Glutamatergic neuron (in vitro differentiated cells): ENCODE results near the gene THADA. TPM values are rescaled to one million over a fixed set of nuclear protein-coding genes. Genes with fewer than 3 reads are reported as not detected.

Experiments
- DNase-seq: peaks from one replicate; pipeline ENCODE4 v3.0.0; 2022
- H3K27ac Mint-ChIP-seq: one replicate; pipeline ENCODE4 v1.8.0; 2020; ENCODE audit warnings: mild to moderate bottlenecking, mixed read lengths, inconsistent platforms; ENCODE audit not compliant: unreplicated experiment
- H3K27me3 Mint-ChIP-seq: one replicate; pipeline ENCODE4 v1.8.0; 2020; ENCODE audit warnings: mild to moderate bottlenecking, moderate library complexity, mixed read lengths, inconsistent platforms; ENCODE audit not compliant: unreplicated experiment
- H3K36me3 Mint-ChIP-seq: one replicate; pipeline ENCODE4 v1.8.0; 2020; ENCODE audit warnings: mild to moderate bottlenecking, mixed read lengths, inconsistent platforms; ENCODE audit not compliant: unreplicated experiment
- H3K4me1 Mint-ChIP-seq: one replicate; pipeline ENCODE4 v1.8.0; 2020; ENCODE audit warnings: mild to moderate bottlenecking, low read depth, mixed read lengths, inconsistent platforms; ENCODE audit not compliant: unreplicated experiment
- H3K4me3 Mint-ChIP-seq: one replicate; pipeline ENCODE4 v1.8.0; 2020; ENCODE audit warnings: mild to moderate bottlenecking, mixed read lengths, inconsistent platforms; ENCODE audit not compliant: unreplicated experiment
- H3K9me3 Mint-ChIP-seq: one replicate; pipeline ENCODE4 v1.8.0; 2020; ENCODE audit warnings: mild to moderate bottlenecking, moderate library complexity, mixed read lengths, inconsistent platforms; ENCODE audit not compliant: unreplicated experiment
- CTCF ChIP-seq: fragments of 200-600 bp; sonication (generic); IDR thresholded peaks from one replicate; pipeline ENCODE4 v1.5.0; 2021; ENCODE audit not compliant: partially characterized antibody, unreplicated experiment
- total RNA-seq: library from RNA; stranded (reverse); fragmentation: NEBNext Ultra II Directional; extraction: Animal tissue kit (Norgen Biotek cat#: 25700); gene quantifications from one replicate; pipeline ENCODE4 v1.2.1, GENCODE V29; 2021; ENCODE audit not compliant: unreplicated experiment

The THADA gene
- total RNA-seq, 1 donor from 2014 or later, result 15.0 TPM

GRCh38 chr2:43383533-43383932 lies 212.3 kb downstream of the THADA start:
- Mint-ChIP-seq H3K4me1 (no peaks in the 10 kb centered on the region), H3K36me3 (no peaks in the 10 kb centered on the region), H3K4me3 (no peak overlapping the region), H3K27me3 (peaks cover 2% of the 10 kb centered on the region), H3K9me3 (no peaks in the 10 kb centered on the region), H3K27ac (no peak overlapping the region)
- TF ChIP-seq CTCF, result no peak
- no peak for DNase-seq

DNA sequence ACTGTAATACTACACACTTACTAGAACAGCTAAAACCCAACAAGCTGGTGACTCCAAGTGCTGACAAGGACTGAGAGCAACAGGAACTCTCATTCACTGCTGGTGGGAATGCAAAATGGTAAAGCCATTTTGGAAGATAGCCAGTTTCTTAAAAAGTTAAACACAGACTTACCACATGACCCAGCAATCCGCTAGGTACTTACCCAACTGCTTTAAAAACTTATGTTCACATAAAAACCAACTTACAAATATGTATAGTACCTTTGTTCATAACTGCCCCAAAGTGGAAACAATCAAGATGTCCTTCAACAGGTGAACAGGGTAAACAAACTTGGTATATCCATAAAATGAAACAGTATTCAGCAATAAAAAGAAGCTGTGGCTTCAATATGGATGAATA lies 216.3 kb downstream of the THADA start:
- no peak for DNase-seq
- no peaks in the 10 kb centered on the region for H3K9me3 Mint-ChIP-seq
- no peak overlapping the region for H3K4me3 Mint-ChIP-seq
- no peaks in the 10 kb centered on the region for H3K36me3 Mint-ChIP-seq
- no peak overlapping the region for H3K27ac Mint-ChIP-seq
- H3K27me3 Mint-ChIP-seq, result peaks cover 2% of the 10 kb centered on the region
- H3K4me1 Mint-ChIP-seq, result no peaks in the 10 kb centered on the region
- TF ChIP-seq CTCF, result no peak

GRCh38 chr2:43377327-43377726 lies 218.5 kb downstream of the THADA start:
- no peak for DNase-seq
- no peak overlapping the region for H3K27ac Mint-ChIP-seq
- H3K4me1 Mint-ChIP-seq, result no peaks in the 10 kb centered on the region
- no peak overlapping the region for H3K4me3 Mint-ChIP-seq
- H3K36me3 Mint-ChIP-seq, result no peaks in the 10 kb centered on the region
- TF ChIP-seq CTCF, result no peak
- peaks cover 2% of the 10 kb centered on the region for H3K27me3 Mint-ChIP-seq
- H3K9me3 Mint-ChIP-seq, result no peaks in the 10 kb centered on the region

DNA sequence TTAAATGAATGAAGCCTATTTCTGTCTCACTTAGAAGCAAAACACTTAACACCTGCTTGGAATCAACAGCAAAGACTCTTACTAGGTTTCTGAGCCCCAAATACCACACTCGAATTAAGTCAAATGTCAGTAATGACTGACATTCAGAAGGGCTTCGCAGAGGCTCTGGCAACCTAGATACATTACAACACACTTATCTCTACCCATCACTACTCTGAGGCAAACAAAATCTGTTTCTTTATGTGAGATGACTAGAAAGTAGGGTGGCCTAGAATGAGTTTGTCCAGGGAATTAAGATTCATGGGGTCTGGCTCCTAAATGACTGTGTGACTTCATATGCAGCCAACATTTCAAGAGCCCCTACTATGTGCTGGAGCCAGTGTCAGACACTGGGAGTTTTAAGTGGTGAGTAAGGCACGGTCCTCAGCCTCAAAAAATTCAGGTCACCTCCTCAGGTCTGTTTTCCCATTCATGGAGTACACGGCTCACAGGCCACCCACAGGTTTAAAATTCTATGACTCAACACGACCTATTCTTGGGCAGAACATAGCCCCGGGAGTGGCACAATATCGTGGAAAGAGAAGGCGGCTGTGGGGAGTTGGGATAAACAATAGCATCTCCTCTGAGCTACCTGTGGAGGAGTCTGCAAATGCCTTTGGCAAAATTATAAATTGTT lies 219.2 kb downstream of the THADA start:
- Mint-ChIP-seq H3K27ac (no peak overlapping the region), H3K36me3 (no peaks in the 10 kb centered on the region), H3K4me1 (no peaks in the 10 kb centered on the region), H3K4me3 (no peak overlapping the region), H3K9me3 (no peaks in the 10 kb centered on the region), H3K27me3 (peaks cover 2% of the 10 kb centered on the region)
- no peak for DNase-seq
- TF ChIP-seq CTCF, result no peak

DNA sequence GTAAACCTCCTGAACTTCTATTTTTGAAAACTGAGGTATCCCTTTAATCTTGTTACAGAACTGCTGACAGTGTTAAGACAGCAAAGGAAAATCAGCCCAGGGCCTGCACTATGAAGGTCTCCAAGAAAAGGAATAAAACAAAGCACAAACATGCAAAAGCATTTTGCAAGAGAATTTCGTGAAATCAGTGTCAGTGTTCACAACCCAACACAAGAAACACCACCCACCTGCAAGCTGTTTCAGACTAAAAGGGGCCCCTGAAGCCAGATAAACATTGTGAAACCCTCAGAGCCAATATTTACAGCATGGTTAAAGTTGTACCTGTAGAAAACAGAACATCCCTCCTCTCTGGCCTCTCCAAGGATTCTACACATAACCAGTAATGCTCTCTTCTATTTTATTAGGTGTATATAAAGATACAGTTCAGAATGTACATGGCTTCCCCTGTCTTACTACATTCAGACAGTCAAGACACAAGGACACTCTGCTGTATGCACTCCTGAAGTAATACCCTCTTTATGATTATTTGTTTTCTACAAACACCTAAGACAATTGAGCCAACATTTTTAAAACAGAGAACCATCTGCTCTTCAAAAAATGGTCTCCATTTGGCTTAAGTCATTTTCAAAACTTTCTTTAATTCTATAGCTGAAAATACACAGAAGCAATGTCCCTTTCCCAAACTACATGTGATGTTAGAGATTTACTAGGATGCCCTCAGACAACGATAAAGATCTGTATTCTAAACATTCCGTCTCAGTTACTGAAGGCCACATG lies 219.9 kb downstream of the THADA start:
- Mint-ChIP-seq H3K9me3 (no peaks in the 10 kb centered on the region), H3K4me1 (no peaks in the 10 kb centered on the region), H3K27ac (no peak overlapping the region), H3K4me3 (no peak overlapping the region), H3K27me3 (peaks cover 2% of the 10 kb centered on the region), H3K36me3 (no peaks in the 10 kb centered on the region)
- DNase-seq, result no peak
- no peak for TF ChIP-seq CTCF
